SK-N-SH (cell line): ENCODE results near the gene SLC39A9. TPM values are rescaled to one million over a fixed set of nuclear protein-coding genes. Genes with fewer than 3 reads are reported as not detected.

Experiments
- CTCF ChIA-PET: fragments of 300-600, 350-600 bp; formaldehyde crosslinking; extraction: SDS; loops from one replicate; lab custom pipeline; 2021; lab: Yijun Ruan, JAX
- POLR2A ChIA-PET: fragments of 350-600 bp; sonication (Branson Sonifier 250); formaldehyde crosslinking; extraction: SDS; loops from one replicate; lab custom pipeline; 2020; ENCODE audit warnings: antibody characterized with exemption, inconsistent platforms; lab: Yijun Ruan, JAX
- DNase-seq: peaks from one replicate; pipeline ENCODE4 v3.0.0; 2012
- H2AFZ ChIP-seq: fragments of 200-600 bp; sonication (generic); 2 replicates; pipeline ENCODE4 v1.8.1; 2016; ENCODE audit warnings: antibody characterized with exemption, mild to moderate bottlenecking, low read depth
- H3F3A ChIP-seq: fragments of 200-600 bp; sonication (generic); replicated peaks from 2 replicates; pipeline ENCODE3; 2016; ENCODE audit warnings: antibody characterized with exemption, mild to moderate bottlenecking; ENCODE audit not compliant: insufficient read depth
- H3K27ac ChIP-seq, 2 experiments: fragments of 200-500 bp in 1 of 2; fragments of 200-600 bp in 1 of 2; sonication (Bioruptor generic) in 1 of 2; sonication (generic), shearing (Covaris generic) in 1 of 2; 2 replicates each; pipeline versions ENCODE4 v1.5.1 to v1.6.1; 2014 to 2016; ENCODE audit warnings: low read depth in 2 of 2, inconsistent platforms in 1 of 2, low read length in 1 of 2, mild to moderate bottlenecking in 1 of 2, mixed read lengths in 1 of 2
- H3K27me3 ChIP-seq: fragments of 200-600 bp; sonication (generic), shearing (Covaris generic); 2 replicates; pipeline ENCODE4 v1.6.1; 2016; ENCODE audit warnings: mixed run types; ENCODE audit not compliant: insufficient read depth
- H3K36me3 ChIP-seq, 2 experiments: fragments of 200-500 bp in 1 of 2; fragments of 200-600 bp in 1 of 2; sonication (Bioruptor generic) in 1 of 2; sonication (generic) in 1 of 2; replicated peaks in 1 of 2; 2 replicates each; pipeline versions ENCODE3 to v1.5.1; 2014 to 2016; ENCODE audit warnings: low read length in 1 of 2, mild to moderate bottlenecking in 1 of 2; ENCODE audit not compliant: insufficient read depth in 2 of 2, control insufficient read depth in 1 of 2
- H3K4me1 ChIP-seq, 2 experiments: fragments of 200-500 bp in 1 of 2; fragments of 200-600 bp in 1 of 2; sonication (Bioruptor generic) in 1 of 2; sonication (generic), shearing (Covaris generic) in 1 of 2; 2 replicates each; pipeline versions ENCODE4 v1.5.1 to v1.6.1; 2014 to 2016; ENCODE audit warnings: low read depth in 1 of 2, low read length in 1 of 2, mixed run types in 1 of 2; ENCODE audit not compliant: insufficient read depth in 2 of 2, control insufficient read depth in 1 of 2
- H3K4me2 ChIP-seq: fragments of 200-600 bp; sonication (generic), shearing (Covaris generic); 2 replicates; pipeline ENCODE4 v1.6.1; 2017; ENCODE audit warnings: mixed run types
- H3K4me3 ChIP-seq, 2 experiments: fragments of 200-500 bp in 1 of 2; fragments of 200-600 bp in 1 of 2; sonication (Bioruptor generic) in 1 of 2; sonication (generic), shearing (Covaris generic) in 1 of 2; 2 replicates each; pipeline versions ENCODE4 v1.5.1 to v1.8.1; 2014 to 2016; ENCODE audit warnings: low read depth in 2 of 2, inconsistent platforms in 1 of 2, low read length in 1 of 2, mild to moderate bottlenecking in 1 of 2, mixed read lengths in 1 of 2, moderate library complexity in 1 of 2
- H3K79me2 ChIP-seq: fragments of 200-600 bp; sonication (generic); 2 replicates; pipeline ENCODE4 v1.8.1; 2017; ENCODE audit warnings: mild to moderate bottlenecking; ENCODE audit not compliant: insufficient read depth
- H3K9ac ChIP-seq: fragments of 200-600 bp; sonication (generic); 2 replicates; pipeline ENCODE4 v1.6.1; 2017; ENCODE audit warnings: mixed run types
- H3K9me2 ChIP-seq: fragments of 200-600 bp; sonication (generic); 2 replicates; pipeline ENCODE4 v1.6.1; 2017; ENCODE audit warnings: mixed run types
- H3K9me3 ChIP-seq: fragments of 200-600 bp; sonication (generic); 2 replicates; pipeline ENCODE4 v1.6.1; 2017; ENCODE audit warnings: mixed run types, mild to moderate bottlenecking, moderate library complexity
- H4K20me1 ChIP-seq: fragments of 200-600 bp; sonication (generic); 2 replicates; pipeline ENCODE4 v1.6.1; 2017; ENCODE audit warnings: mild to moderate bottlenecking, mixed run types; ENCODE audit not compliant: insufficient read depth
- CTCF ChIP-seq: fragments of 200-600 bp; sonication (generic); IDR thresholded peaks from 2 replicates; pipeline ENCODE4 v1.6.1; 2017; ENCODE audit warnings: antibody characterized with exemption, mild to moderate bottlenecking, moderate library complexity
- EP300 ChIP-seq, 2 experiments: IDR thresholded peaks; 2 replicates each; pipeline versions ENCODE4 v1.4.0 to v1.6.1; 2012; ENCODE audit warnings: borderline replicate concordance in 1 of 2, low read depth in 1 of 2, low read length in 1 of 2
- FOXJ3 ChIP-seq: sonication (generic); formaldehyde crosslinking; IDR thresholded peaks from 2 replicates; pipeline ENCODE4 v1.5.1; 2020; ENCODE audit warnings: mild to moderate bottlenecking, missing genetic modification reagents
- FOXM1 ChIP-seq: IDR thresholded peaks from 2 replicates; pipeline ENCODE4 v1.4.0; 2012; ENCODE audit warnings: low read depth, mild to moderate bottlenecking
- GATA2 ChIP-seq: sonication (generic); formaldehyde crosslinking; IDR thresholded peaks from 2 replicates; pipeline ENCODE4 v1.5.0; 2020; ENCODE audit warnings: mild to moderate bottlenecking, missing genetic modification reagents
- IRF3 ChIP-seq: fragments of 150-350 bp; IDR thresholded peaks from 2 replicates; pipeline ENCODE4 v1.6.1; 2016; ENCODE audit warnings: mild to moderate bottlenecking, low read depth, low read length
- MAX ChIP-seq: IDR thresholded peaks from 2 replicates; pipeline ENCODE4 v1.4.0; 2012; ENCODE audit warnings: low read depth
- MXI1 ChIP-seq: IDR thresholded peaks from 2 replicates; pipeline ENCODE4 v1.6.1; 2012; ENCODE audit warnings: mild to moderate bottlenecking, low read depth, low read length, improper control_type of control experiment
- NFIC ChIP-seq: IDR thresholded peaks from 2 replicates; pipeline ENCODE4 v1.4.0; 2012; ENCODE audit warnings: borderline replicate concordance
- PBX3 ChIP-seq: IDR thresholded peaks from 2 replicates; pipeline ENCODE4; 2012
- RCOR1 ChIP-seq: fragments of 150-350 bp; IDR thresholded peaks from 2 replicates; pipeline ENCODE4 v1.6.1; 2017; ENCODE audit warnings: antibody characterized with exemption, low read length
- RFX5 ChIP-seq: IDR thresholded peaks from 2 replicates; pipeline ENCODE4 v1.6.1; 2012; ENCODE audit warnings: mild to moderate bottlenecking, improper control_type of control experiment, low read length
- SIN3A ChIP-seq: IDR thresholded peaks from 2 replicates; pipeline ENCODE4 v1.6.1; 2012; ENCODE audit warnings: low read depth, mild to moderate bottlenecking, low read length, moderate library complexity, borderline replicate concordance
- SMC3 ChIP-seq: IDR thresholded peaks from 2 replicates; pipeline ENCODE4 v1.6.1; 2012; ENCODE audit warnings: low read depth, low read length, improper control_type of control experiment
- TAF1 ChIP-seq: IDR thresholded peaks from 2 replicates; pipeline ENCODE4 v1.6.1; 2012; ENCODE audit warnings: low read depth, mild to moderate bottlenecking, low read length, moderate library complexity, borderline replicate concordance
- TCF12 ChIP-seq: IDR thresholded peaks from 2 replicates; pipeline ENCODE4 v1.4.0; 2012
- TEAD4 ChIP-seq: IDR thresholded peaks from 2 replicates; pipeline ENCODE4 v1.4.0; 2012; ENCODE audit warnings: mild to moderate bottlenecking, borderline replicate concordance; ENCODE audit not compliant: insufficient read depth
- USF1 ChIP-seq: IDR thresholded peaks from 2 replicates; pipeline ENCODE4 v1.4.0; 2012; ENCODE audit warnings: low read depth, borderline replicate concordance
- YY1 ChIP-seq: IDR thresholded peaks from 2 replicates; pipeline ENCODE4 v1.4.0; 2012; ENCODE audit warnings: low read depth, mild to moderate bottlenecking
- WGBS: methylation state at CpG from one replicate; pipeline ENCODE4 v1.1.6; 2017; ENCODE audit warnings: low lambda C conversion rate; 5-methylcytosine and 5-hydroxymethylcytosine counted together
- polyA plus RNA-seq, 3 experiments: library from polyadenylated mRNA; depleted of rRNA; stranded (reverse); fragments of >200 nt; gene quantifications; 2 replicates each; pipeline ENCODE4 v1.2.3, GENCODE V29; 2012

SLC39A9 gene
- polyA plus RNA-seq, 1 of the 3 experiments (the other 2 are of a cell fraction): 39.8 TPM

- no peak overlapping the region for H3K4me3 ChIP-seq
- 0% methylated on average over 1 of the region's 1 CpG for WGBS
- POLR2A ChIA-PET: no interaction called here
Measured at GRCh38 chr14:69373104-69373503, 25.4 kb upstream of the SLC39A9 start.

More at GRCh38 chr14:69373104-69373503, 25.4 kb upstream of the SLC39A9 start:
- Histone ChIP-seq H2AFZ (no peak overlapping the region), H3K27ac (no peak overlapping the region), H3K27me3 (no peaks in the 10 kb centered on the region), H3K79me2 (no peaks in the 10 kb centered on the region), H4K20me1 (no peaks in the 10 kb centered on the region), H3K4me1 (no peaks in the 10 kb centered on the region), H3K36me3 (peaks cover 23 to 30% of the 10 kb centered on the region in 2 experiments), H3K9me2 (no peaks in the 10 kb centered on the region), H3K9ac (no peak overlapping the region), H3F3A (peaks cover 6% of the 10 kb centered on the region), H3K9me3 (no peaks in the 10 kb centered on the region), H3K4me2 (no peak overlapping the region)
- TF ChIP-seq USF1 (no peak), CTCF (no peak), FOXM1 (no peak), NFIC (no peak), FOXJ3 (no peak), SIN3A (no peak), EP300 (IDR thresholded peaks at IDR 0.05; ENCODE audit: borderline replicate concordance in 1 of 2, low read depth in 1 of 2, low read length in 1 of 2) (no peak), TCF12 (no peak), RCOR1 (no peak), TEAD4 (no peak), MAX (no peak), PBX3 (no peak), MXI1 (no peak), YY1 (no peak), GATA2 (CRISPR knock-in tag) (no peak), RFX5 (no peak), IRF3 (no peak), SMC3 (no peak), TAF1 (no peak)
- CTCF ChIA-PET: no interaction called here
- no peak for DNase-seq
